ENCODE results near the gene SLTM. TPM values are rescaled to one million over a fixed set of nuclear protein-coding genes. Genes with fewer than 3 reads are reported as not detected.

SLTM gene
- total and polyA plus RNA-seq, 2 donors from 2014 or later = 30.5 to 93.5 TPM

DNA sequence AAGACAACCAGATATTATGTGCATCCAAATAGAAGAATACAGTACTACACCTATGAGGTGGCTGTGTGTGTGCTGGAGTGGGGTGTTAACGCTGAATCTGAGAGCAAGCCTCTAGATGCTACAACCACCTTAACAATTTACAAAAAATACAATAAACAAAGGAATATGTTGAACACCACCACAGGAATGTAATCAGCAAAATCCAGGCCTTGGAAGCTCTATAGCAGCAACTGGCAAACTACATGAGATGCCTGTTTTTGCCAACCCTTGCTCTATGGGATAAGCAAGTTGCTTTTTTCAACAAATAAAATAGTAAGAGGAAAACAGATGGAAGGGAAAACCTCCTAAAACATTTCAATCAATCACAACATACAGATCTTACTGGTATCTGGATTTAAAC lies 23.9 kb downstream of the SLTM start:
- Histone ChIP-seq H3K27ac (ENCODE audit: low read depth in 2 of 2, low read length in 2 of 2) (no peak overlapping the region), H3K36me3 (ENCODE audit: control insufficient read depth in 2 of 3, insufficient read depth in 3 of 3, low read length in 3 of 3) (peaks cover 2 to 13% (median 2%) of the 10 kb centered on the region in 3 donors), H3K9ac (ENCODE audit: low read length in 3 of 3) (no peak overlapping the region), H3K9me3 (ENCODE audit: control insufficient read depth in 2 of 3, insufficient read depth in 1 of 3, low read length in 3 of 3) (no peaks in the 10 kb centered on the region), H3K4me3 (ENCODE audit: low read length in 3 of 3) (no peak overlapping the region), H3K4me1 (ENCODE audit: control insufficient read depth in 2 of 3, insufficient read depth in 2 of 3, low read depth in 1 of 3, low read length in 3 of 3) (peaks cover 0 to 6% (median 0%) of the 10 kb centered on the region in 3 donors), H3K27me3 (ENCODE audit: control insufficient read depth, insufficient read depth, low read length) (no peaks in the 10 kb centered on the region)
- no peak for FAIRE-seq
- intact Hi-C loops (cut with DNase I) = no loop called here
- TF ChIP-seq, protein P1, sequence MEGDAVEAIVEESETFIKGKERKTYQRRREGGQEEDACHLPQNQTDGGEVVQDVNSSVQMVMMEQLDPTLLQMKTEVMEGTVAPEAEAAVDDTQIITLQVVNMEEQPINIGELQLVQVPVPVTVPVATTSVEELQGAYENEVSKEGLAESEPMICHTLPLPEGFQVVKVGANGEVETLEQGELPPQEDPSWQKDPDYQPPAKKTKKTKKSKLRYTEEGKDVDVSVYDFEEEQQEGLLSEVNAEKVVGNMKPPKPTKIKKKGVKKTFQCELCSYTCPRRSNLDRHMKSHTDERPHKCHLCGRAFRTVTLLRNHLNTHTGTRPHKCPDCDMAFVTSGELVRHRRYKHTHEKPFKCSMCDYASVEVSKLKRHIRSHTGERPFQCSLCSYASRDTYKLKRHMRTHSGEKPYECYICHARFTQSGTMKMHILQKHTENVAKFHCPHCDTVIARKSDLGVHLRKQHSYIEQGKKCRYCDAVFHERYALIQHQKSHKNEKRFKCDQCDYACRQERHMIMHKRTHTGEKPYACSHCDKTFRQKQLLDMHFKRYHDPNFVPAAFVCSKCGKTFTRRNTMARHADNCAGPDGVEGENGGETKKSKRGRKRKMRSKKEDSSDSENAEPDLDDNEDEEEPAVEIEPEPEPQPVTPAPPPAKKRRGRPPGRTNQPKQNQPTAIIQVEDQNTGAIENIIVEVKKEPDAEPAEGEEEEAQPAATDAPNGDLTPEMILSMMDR (IDR thresholded peaks at IDR 0.05; ENCODE audit: borderline replicate concordance, extremely low read depth, insufficient read depth) = no peak
- no peak for DNase-seq

DNA sequence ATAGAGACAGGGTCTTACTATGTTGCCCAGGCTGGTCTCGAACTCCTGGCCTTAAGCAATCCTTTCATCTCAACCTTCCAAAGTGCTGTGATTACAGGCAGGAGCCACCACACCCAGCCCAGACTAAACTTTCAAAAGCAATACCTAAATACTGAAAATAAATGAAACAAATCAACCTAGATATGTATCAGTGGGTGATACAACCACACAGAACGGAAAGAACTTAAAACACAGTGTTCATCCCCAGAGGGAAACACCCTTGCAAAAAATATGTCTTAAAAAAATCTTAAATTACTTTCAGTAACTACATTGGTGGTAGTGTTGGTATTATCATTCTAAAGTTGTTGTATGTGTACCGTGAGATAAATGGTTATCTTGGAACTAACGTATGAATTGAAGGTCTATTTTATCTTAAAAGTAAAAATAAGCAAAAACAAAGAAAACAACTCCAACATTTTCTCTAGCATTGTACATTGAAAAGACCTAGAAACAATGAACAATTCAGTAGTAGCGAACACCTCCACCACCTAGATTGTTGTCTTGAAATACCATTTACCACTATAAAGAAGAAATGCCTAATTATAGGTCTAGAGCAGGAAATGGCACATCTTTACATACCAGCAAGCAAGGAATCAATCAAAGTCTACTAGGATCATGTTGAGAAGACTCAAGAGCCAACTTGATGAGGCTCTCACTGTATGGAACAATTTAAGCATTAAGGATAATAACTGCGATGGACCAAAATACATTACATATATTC lies 24.7 kb downstream of the SLTM start:
- H3K9me3 ChIP-seq (ENCODE audit: control insufficient read depth in 2 of 3, insufficient read depth in 1 of 3, low read length in 3 of 3) = no peaks in the 10 kb centered on the region
- H3K27me3 ChIP-seq (ENCODE audit: control insufficient read depth, insufficient read depth, low read length) = no peaks in the 10 kb centered on the region
- no peaks in the 10 kb centered on the region for H3K4me1 ChIP-seq (ENCODE audit: control insufficient read depth in 2 of 3, insufficient read depth in 2 of 3, low read depth in 1 of 3, low read length in 3 of 3)
- no peak overlapping the region for H3K27ac ChIP-seq (ENCODE audit: low read depth in 2 of 2, low read length in 2 of 2)
- no peak overlapping the region for H3K4me3 ChIP-seq (ENCODE audit: low read length in 3 of 3)
- no peak overlapping the region for H3K9ac ChIP-seq (ENCODE audit: low read length in 3 of 3)
- TF ChIP-seq, protein P1 (IDR thresholded peaks at IDR 0.05; ENCODE audit: borderline replicate concordance, extremely low read depth, insufficient read depth) = no peak
- DNase-seq = no peak
- intact Hi-C loops (cut with DNase I) = no loop called here
- peaks cover 0 to 6% (median 2%) of the 10 kb centered on the region in 3 donors for H3K36me3 ChIP-seq (ENCODE audit: control insufficient read depth in 2 of 3, insufficient read depth in 3 of 3, low read length in 3 of 3)
- no peak for FAIRE-seq

DNA sequence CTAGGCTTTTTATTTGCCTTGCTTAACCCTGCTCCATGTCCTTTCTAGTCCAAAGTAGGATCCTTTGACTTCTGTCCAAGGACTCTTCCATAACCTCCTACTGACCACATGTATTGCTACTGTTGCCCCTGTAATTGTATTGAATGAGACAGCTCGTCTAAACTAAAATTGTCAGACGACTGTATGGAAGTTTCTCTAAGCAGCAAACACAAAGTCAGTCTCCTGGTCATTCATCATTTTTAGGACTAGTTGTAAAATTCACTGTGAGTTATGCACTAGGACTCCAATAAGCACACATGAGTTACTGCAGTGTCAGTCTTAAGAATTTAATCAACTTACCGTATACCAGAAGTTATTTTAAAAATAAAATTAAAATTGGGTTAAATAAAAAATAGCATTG lies 32.8 kb downstream of the SLTM start:
- H3K9ac ChIP-seq (ENCODE audit: low read length in 3 of 3) = no peak overlapping the region
- no peaks in the 10 kb centered on the region for H3K9me3 ChIP-seq (ENCODE audit: control insufficient read depth in 2 of 3, insufficient read depth in 1 of 3, low read length in 3 of 3)
- no peaks in the 10 kb centered on the region for H3K27me3 ChIP-seq (ENCODE audit: control insufficient read depth, insufficient read depth, low read length)
- H3K36me3 ChIP-seq (ENCODE audit: control insufficient read depth in 2 of 3, insufficient read depth in 3 of 3, low read length in 3 of 3) = peaks cover 3 to 22% (median 17%) of the 10 kb centered on the region in 3 donors
- TF ChIP-seq, protein P1 (IDR thresholded peaks at IDR 0.05; ENCODE audit: borderline replicate concordance, extremely low read depth, insufficient read depth) = no peak
- H3K27ac ChIP-seq (ENCODE audit: low read depth in 2 of 2, low read length in 2 of 2) = no peak overlapping the region
- no peaks in the 10 kb centered on the region for H3K4me1 ChIP-seq (ENCODE audit: control insufficient read depth in 2 of 3, insufficient read depth in 2 of 3, low read depth in 1 of 3, low read length in 3 of 3)
- no peak overlapping the region for H3K4me3 ChIP-seq (ENCODE audit: low read length in 3 of 3)
- intact Hi-C loops (cut with DNase I) = no loop called here
- DNase-seq (peak in 2 of 5 donors; percentile 53 to 69), FAIRE-seq (no peak)
